T-helper 2 cell (primary cell): ENCODE data around the gene PAN3.
"Not testable (repeated sequence)": the region's sequence is repeated elsewhere in the genome, so short reads cannot be mapped to it uniquely, and the experiment has no call there.

ENCODE experiments used
- DNase-seq, 5 experiments: peaks; one replicate each; pipeline versions ENCODE4 v3.0.0 to v3.0.0-alpha.2; 2012 to 2022

Gene PAN3

DNA sequence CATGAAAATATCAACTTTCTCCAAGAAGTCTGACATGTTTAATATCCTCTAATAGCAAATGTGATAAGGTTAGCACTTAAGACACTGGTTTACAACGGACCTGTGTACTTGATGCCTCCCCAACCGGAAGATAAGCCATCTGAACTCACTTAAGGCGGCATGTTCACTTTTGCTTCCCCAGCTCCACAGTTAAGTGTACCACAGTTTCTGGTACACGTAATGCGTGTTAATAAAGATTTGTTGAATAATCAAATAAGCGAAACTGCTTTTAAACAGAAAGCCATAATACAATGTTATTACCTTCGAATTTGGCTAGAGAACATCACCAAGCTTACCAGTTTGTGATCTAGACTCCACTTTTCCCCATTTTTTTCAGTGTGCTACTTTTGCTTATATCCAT, 1.4 kb upstream of the PAN3 start:
- peak in 1 of 5 experiments; percentile 76 for DNase-seq

DNA sequence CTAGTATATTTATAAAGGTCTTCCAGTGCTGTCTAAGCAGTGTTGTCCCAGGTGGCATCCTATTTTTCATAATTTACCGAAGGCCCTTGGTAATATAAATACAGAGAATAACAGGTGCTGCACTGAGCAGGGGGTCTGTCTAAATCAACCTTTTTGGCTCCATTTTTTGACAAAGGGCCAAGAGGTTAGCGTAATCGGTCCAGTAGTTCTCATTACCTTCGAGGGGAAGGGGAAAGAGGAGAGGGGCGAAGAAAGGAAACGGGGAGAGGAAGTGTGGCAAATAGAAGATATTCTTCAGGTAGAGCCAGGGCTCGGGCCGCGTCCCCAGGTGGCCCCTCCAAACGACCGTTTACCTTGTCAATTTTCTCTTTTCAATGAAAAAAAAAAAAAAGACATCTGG, 749 bp upstream of the PAN3 start:
- DNase-seq: no peak

DNA sequence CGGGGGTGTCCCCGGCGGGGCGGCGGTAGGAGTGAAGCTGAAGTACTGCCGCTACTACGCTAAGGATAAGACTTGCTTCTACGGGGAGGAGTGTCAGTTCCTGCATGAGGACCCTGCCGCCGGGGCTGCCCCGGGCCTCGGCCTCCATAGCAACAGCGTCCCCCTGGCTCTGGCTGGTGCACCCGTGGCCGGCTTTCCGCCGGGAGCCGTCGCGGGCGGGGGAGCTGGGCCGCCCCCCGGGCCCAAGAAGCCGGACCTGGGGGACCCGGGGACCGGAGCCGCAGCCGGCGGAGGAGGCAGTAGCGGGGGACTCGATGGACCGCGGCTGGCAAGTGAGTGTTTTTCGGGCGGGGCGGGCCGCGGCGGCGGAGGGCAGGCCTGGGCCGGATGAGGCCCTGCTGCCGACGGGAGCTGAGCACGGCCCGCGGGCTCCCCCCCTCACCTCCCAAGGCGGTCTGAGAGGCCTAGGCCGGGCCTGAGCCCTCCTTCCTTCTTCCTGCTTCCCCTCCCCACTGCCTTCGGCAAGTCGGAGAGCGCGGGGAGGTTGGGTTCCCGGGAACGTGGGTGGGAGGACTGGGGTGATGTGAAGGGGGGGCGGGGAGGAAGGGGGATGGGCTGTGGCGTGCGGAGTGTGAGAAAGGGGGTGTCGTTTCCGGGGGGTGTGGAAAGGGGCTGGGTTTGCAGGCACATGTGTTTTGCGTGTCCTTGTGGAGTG, 568 bp downstream of the PAN3 start:
- peak; percentile 60 to 97 (median 81) for DNase-seq

DNA sequence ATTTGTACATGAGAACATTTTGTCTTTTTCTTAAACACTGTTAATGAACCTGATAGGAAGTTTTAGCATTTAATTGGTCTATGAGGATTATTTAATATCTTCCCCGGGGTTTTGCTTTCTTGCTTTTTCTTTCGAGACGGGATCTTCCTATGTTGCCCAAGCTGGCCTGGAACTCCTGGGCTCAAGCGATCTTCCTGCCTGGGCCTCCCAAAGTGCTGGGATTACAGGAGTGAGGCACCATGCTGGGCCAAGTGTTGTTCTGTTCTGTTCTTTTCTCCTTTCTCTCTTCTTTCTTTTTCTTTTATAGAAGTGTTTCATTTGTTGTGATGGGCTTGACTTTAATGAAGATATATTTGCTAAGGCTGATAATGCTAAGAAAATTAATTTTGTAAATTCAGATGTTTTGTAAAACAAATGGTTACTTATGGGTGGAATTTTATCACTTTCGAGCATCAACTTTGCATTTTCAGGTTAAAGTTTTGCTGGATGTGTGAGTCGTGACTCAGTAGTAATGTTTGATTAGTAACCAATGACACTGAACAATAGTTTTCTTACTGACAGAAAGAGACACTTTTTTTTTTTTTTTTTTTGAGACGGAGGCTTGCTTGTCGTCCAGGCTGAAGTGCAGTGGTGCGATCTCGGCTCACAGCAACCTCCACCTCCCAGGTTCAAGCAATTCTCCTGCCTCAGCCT, 2.2 kb downstream of the PAN3 start:
- no peak for DNase-seq

DNA sequence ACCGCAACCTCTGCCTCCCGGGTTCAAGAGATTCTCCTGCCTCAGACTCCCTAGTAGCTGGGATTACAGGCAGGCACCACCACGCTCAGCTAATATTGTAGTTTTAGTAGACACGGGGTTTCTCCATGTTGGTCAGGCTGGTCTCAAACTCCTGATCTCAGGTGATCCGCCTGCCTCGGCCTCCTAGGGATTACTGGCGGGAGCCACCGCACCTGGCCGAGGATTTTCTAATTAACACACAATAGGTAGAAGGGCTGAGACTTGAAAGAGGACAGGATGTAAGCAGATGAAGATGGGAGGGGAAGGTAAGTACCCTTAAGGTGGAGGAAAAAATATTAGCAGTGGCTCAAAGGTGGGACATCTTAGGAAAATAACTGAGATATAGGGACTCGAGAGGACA, 3.2 kb downstream of the PAN3 start:
- not testable (repeated sequence) for DNase-seq

DNA sequence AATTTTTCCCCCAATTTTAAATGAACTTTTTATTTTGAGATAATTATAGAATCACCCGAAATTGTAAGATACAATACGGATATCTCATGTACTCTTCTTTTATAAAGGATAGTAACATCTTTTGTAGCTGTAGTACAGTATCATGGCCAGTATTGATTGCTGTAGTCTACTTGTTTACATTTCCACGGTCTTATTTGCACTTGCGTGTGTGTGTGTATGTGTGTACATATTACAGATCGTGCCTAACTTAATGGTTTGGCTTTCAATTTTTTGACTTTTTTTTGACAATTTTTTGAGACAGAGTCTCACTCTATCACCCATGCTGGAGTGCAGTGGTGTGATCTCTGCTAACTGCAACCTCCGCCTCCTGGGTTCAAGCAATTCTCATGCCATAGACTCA, 6.7 kb downstream of the PAN3 start:
- no peak for DNase-seq

DNA sequence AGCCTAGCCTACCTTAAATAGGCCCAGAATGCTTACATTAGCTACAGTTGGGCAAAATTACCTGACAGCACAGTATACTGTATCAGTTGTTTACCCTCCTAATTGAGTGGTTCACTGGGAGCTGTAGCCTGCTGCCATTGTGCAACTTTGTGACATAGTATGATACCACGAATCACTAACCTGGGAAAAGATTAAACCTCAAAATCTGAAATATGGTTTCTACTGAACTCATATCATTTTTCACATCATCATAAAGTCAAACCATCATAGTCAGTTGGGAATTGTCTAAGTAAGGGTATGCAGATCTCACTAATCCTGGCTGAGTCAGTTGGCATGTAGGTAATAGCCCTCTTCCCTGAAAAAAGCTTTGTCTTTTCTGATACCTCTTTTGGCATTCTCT, 9.2 kb downstream of the PAN3 start:
- peak in 1 of 5 experiments; percentile 24 for DNase-seq

DNA sequence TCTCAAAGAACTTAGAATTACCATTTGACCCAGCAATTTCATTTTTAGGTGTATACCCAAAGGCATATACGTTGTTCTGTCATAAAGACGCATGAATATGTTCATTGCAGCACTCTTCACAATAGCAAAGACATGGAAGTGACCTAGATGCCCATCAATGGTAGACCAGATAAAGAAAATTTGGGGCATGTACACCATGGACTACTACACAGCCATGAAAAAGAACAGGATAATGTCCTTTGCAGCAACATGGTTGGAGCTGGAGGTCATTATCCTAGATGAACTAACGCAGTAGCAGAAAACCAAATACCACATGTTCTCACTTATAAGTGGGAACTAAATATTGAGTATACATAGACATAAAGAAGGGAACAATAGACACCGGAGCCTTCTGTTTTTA, 20.7 kb downstream of the PAN3 start:
- no peak for DNase-seq

DNA sequence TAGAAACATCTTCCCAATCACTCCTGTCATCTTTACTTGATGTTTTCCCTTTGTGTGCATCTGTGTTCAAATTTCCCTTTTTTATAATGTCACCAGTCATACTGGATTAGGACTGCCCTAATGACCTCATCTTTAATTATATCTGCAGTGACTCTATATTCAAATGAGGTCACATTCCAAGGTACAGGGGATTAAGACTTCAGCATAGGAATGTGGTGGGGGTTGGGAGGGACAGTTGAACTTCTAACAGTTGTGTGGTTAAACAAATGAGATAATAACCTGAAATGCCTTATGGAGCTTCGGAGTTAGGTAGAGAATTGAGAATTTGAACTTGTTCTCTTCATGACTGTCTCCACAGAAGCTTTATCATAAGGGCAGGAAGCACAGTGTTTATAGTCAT, 23.0 kb downstream of the PAN3 start:
- DNase-seq: no peak

DNA sequence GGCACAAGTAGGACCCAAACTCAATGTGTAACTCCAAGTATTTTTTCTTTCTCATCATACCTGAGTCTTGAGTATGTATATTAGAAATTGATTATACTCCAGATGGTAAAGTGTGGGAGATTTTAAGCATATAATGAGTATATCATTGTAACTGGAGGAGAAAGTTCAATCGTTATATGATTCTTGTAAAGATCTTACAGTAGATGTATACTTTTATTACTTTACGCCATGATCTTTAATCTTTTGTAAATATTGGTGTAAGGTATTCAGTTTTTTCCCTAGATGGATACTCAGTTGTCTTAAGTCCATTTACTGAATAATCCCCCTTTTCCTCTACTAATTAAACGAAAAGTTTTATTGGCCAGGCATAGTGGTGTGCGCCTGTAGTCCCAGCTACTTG, 25.2 kb downstream of the PAN3 start:
- no peak for DNase-seq

DNA sequence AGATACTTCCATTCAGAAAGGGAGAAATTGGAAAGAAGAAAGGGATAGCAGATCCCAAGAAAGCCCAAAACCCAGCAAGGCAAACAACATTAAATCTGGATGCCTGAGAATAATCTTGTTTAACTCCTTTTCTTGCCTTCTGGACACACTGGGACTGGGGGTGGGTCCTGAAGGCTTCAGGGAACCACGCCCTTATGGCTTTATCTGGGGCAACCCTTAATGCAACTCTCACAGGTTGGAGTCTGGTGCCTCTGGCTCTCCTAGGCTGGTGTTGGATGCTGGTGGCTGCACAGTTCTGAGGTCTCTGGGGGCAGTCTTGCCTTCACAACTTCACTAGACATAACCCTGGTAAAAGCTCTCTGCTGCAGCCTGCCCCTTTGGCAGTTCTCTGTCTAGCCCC, 27.9 kb downstream of the PAN3 start:
- no peak for DNase-seq

DNA sequence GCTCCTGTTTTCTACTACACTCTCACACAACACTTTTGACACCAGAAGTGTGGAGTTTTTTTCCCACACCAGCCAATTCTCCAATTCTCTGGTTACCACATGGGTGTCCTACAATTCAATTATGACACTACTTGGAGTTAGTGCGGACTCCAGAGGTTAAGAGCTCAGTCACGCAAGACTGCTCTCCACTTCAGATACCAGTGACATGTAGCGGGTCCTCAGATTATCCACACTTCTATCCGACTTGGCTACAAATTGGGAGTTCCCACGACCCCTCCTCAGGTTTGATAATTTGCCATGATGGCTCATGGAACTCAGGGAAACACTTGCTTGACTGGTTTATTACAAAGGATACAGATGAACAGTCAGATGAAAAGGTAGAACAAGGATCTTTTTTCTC, 32.9 kb downstream of the PAN3 start:
- DNase-seq: no peak

DNA sequence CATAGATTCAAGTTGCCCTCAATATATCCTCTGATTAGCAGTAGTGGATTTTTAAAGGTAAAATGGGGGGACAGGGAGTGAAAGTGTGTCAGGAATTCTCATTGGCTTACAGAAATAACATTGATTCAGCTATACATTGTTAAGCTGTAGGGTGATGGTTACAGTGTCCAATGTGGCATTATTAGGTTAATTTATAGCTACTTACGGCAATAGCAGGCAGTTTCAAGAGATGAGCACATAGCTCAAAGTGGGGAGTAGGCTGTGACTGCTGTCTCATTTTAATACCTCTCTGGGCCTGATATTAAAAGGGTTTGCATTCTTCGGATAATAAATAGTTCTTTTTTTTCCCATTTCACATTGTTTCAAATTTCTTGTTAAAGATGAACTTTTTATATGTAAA, 34.6 kb downstream of the PAN3 start:
- no peak for DNase-seq

DNA sequence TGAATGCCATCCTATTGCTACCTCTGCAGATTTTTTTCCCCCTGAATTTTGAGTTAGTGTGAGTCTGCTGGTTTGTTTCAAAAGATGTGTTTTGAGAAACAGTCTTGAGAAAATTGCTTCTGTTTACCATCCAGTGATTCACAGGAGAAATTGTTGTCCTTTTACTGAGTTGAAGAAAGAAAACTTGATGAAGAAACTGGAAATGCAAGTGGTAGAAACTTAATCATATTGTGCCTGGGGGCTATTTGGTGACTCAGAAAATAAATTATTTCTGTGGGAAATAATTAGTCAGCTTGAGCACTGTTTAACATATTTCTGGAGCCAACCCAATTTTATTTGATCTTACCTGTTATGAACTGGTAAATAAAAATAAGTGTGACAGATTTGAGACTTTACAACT, 35.4 kb downstream of the PAN3 start:
- DNase-seq: no peak

DNA sequence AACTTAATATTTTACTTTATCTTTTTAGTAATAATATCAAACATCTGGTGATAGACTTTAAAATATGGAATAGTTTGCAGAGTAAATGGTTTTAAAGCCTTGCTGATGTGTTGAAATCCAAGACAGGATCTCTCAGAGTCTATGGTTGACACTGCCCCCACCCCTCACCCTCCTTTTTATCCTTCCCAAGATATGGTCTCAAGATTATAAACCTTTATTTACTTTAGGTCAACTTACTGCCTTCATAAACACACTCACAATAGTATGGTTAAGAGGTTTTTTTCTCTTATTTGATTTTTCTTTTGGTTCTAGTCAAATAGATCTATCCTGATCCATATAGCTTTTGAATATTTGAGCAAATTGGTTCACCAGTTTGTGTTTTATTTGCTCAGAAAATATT, 39.0 kb downstream of the PAN3 start:
- no peak for DNase-seq

DNA sequence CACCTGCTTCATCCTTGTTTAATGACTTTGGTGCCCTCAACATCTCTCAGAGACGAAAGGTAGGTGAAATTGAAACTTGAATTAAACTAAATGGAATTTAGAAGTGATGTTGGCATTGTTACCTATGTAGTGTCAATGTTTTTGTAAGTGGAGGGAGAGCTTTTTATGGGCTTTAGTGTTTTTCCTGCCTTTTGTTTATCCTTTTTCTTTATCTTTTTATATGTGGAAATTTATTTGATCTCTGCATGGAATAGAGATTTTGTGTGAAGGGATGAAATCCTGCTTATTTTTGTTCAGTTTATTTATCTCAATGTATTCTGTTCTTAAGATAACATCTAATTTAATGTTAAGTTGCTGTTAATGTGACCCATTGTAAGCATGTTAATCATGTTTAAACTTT, 39.5 kb downstream of the PAN3 start:
- no peak for DNase-seq

DNA sequence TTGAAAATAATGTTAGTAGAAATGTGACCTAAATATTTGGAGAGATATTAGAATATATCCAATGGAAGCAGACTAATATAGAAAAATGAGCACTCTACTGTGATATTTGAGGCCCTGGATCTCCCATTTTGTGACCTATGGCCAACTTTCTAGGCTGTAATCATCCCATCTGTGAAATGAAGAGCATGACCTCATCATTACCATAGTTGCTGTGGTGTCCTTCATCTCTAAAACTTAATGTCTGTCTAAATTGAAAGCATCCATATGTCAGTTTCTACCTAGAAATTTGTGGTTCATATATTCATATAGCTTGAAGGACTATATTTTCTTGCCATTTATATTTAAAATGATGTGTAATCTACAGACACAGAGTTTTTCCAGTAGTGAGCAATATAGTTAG, 41.6 kb downstream of the PAN3 start:
- DNase-seq: no peak

DNA sequence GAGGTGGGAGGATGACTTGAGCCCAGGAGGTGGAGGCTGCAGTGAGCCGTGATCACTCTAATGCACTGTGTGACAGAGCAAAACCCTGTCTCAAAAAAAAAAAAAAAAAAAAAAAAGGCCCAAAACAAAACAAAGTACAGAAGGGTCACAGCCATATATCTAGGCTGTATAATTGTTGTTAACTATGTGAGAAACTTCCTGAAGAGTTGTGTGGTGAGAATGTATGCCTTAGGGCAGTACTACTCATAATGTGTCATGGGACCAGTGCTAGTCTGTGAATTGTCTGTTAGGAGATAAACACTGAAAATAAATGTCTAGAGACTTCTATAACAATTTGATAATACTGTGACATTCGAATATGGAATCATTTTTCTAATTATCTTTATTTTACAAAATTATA, 43.1 kb downstream of the PAN3 start:
- DNase-seq: no peak

DNA sequence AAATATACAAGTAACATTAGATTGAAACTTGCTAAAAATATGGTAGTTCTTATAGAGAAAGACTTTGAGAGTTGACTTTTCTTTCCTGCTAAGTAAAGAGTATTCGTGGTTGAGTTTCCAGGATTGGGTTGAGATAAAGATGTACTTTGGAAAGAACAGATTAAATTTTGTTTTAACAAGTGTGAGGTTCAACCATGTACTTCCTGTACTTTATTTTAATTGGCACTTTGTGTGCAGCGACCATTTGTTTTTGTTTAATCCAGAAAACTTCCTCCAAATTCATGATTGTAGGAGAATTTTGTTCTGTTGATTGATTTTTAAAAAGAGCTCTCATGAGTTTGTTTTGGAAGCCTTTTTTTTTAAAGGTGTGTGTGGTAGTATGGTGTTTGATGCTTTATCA, 46.9 kb downstream of the PAN3 start:
- no peak for DNase-seq

DNA sequence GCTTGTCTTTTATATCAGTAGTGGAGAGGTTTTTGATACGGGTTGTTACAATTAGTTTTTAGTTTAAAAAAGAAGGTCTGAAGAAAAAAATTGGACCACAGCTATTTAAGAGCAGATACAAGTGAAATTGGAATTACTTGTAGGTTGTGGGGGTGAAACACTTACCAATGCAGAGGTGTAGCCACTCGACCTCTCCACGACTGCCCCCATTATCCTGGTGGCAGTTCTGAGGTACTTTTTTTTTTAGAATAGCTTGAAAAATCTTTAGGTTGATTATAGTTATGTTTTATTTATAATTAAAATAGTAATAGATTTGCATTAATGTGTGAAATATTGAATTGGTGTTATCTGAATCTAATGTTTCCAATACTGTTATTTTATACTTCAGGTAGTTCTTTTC, 60.7 kb downstream of the PAN3 start:
- no peak for DNase-seq

DNA sequence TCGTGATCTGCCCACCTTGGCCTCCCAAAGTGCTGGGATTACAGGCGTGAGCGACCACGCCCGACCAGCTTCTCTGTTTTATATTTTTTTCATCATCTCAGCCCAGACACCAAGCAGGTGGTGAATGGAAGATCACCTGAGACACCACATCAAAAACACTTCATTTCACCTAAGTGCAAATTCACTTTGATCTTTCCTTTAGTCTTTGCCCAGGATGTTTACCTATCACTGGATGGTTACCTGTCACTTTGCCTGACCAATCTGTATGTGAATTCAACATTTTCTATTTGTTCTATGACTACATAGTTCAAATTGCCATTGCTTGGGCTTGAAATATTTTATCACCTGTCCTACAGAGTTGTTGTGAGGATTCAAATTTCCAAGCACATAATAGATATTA, 65.7 kb downstream of the PAN3 start:
- DNase-seq: no peak

DNA sequence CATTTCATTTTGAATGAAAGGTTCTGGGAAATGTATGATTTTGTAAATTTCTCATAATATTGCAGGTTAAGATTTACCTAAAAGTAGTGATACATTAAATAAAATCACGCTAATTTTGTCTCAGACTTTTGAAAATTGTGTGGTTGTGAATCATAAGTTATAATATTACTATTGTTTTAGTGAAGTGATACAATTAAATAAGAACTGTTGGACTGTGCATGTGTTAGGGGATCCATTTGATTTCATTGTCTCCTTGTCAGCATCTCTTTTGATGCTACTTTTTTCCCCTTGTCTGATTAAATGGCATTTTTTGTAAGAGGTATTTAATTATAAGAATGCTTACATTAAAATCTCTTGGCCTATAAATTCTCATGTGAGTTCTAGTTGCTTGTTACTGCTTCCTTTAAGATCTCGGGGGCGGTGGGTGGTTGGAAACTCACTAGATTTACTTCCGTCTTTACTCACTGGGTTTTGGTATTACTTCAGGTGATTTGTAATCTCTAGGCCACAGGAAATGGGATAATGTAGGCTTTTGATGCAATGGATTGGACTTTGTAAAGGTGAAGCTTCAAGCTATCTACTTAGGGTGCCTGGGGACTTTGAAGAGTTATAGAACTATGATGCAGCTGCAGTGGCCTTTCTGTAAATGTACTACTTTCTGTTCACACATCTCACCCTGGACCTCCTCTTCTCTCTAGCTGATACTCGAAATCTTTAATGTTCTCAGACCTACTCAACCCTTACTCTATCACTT, 66.5 kb downstream of the PAN3 start:
- peak in 2 of 5 experiments; percentile 8 to 54 for DNase-seq

DNA sequence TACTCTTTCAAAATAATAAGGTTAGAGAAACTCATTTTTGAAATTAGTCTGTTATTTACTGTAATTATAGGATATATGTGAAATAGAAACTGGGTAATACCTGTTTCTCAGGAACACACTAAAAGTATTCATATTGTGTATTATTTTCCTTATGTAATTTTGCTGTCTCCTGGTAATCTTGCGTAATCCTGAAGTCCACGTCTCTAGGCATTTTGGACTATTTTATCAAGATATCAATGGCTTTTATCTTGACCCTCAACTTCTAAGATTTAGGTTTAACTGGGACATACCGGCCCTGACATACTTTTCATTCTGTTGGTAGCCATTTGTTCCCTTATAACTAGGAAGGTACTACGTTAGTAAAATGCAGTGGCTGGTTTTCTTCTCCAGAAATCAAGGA, 80.3 kb downstream of the PAN3 start:
- DNase-seq: no peak
